Body of pancreas (tissue), 4 donors: ENCODE data around the gene LMO7.

Experiments
- CTCF ChIP-seq, 7 experiments: fragments of 450-650 bp in 4 of 7; fragments of 200-600 bp in 3 of 7; sonication (generic) in 3 of 7; IDR thresholded peaks; one replicate each; pipeline ENCODE4 v1.5.1; 2016 to 2019; ENCODE audit warnings: antibody characterized with exemption in 7 of 7
- POLR2A ChIP-seq, 3 donors: fragments of 450-650 bp; IDR thresholded peaks; one replicate each; pipeline ENCODE4 v1.6.1; 2016; ENCODE audit warnings: antibody characterized with exemption in 3 of 3, mild to moderate bottlenecking in 2 of 3

- no peak for TF ChIP-seq CTCF (IDR thresholded peaks at IDR 0.05)
- no peak for TF ChIP-seq POLR2A (IDR thresholded peaks at IDR 0.05)
These were observed 7.3 kb upstream of the LMO7 start for GRCh38 chr13:75628801-75629200.
